GM06990 (cell line): ENCODE results near the gene RNF114.
"Not testable (repeated sequence)": the region's sequence is repeated elsewhere in the genome, so short reads cannot be mapped to it uniquely, and the experiment has no call there.

Experiments used
- DNase-seq: peaks from one replicate; pipeline ENCODE4 v3.0.0-alpha.2; 2011; ENCODE audit not compliant: insufficient read length; ENCODE audit errors: extremely low read depth
- H3K27me3 ChIP-seq: replicated peaks from 2 replicates; pipeline ENCODE4 v1.6.0; 2011; ENCODE audit warnings: low read length; ENCODE audit not compliant: control insufficient read depth, insufficient read depth
- H3K36me3 ChIP-seq: 2 replicates; pipeline ENCODE4 v1.5.1; 2011; ENCODE audit warnings: low read length; ENCODE audit not compliant: control insufficient read depth, insufficient read depth
- H3K4me3 ChIP-seq: replicated peaks from 2 replicates; pipeline ENCODE4 v1.5.1; 2011; ENCODE audit warnings: low read depth, mild to moderate bottlenecking, control low read depth, low read length
- TF ChIP-seq, protein P1 (sequence below): IDR thresholded peaks from 2 replicates; pipeline ENCODE4 v1.5.1; 2011; ENCODE audit warnings: low read length, control low read depth, mild to moderate bottlenecking, inconsistent platforms; ENCODE audit not compliant: insufficient read depth, poor library complexity, severe bottlenecking

RNF114 gene

DNA sequence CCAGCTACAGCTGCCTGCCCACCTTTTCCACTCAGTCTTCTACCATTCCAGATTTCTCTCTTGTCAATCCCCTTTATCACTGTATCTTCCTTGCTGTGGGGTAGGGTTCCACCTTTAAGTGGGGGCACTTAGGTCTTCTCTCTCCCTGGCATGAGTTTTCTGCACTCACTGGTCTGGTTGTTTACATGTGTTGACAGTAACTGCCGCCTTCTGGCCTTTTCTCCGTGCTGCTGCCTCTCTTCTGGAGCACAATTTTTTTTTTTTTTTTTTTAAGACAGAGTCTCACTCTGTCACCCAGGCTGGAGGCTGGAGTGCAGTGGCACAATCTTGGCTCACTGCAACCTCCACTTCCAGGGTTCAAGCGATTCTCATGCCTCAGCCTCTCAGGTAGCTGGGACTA is 12.0 kb downstream of the RNF114 start:
- Histone ChIP-seq H3K27me3 (no peaks in the 10 kb centered on the region), H3K4me3 (no peak overlapping the region), H3K36me3 (peaks cover 26% of the 10 kb centered on the region)
- DNase-seq: no peak
- TF ChIP-seq, protein P1, sequence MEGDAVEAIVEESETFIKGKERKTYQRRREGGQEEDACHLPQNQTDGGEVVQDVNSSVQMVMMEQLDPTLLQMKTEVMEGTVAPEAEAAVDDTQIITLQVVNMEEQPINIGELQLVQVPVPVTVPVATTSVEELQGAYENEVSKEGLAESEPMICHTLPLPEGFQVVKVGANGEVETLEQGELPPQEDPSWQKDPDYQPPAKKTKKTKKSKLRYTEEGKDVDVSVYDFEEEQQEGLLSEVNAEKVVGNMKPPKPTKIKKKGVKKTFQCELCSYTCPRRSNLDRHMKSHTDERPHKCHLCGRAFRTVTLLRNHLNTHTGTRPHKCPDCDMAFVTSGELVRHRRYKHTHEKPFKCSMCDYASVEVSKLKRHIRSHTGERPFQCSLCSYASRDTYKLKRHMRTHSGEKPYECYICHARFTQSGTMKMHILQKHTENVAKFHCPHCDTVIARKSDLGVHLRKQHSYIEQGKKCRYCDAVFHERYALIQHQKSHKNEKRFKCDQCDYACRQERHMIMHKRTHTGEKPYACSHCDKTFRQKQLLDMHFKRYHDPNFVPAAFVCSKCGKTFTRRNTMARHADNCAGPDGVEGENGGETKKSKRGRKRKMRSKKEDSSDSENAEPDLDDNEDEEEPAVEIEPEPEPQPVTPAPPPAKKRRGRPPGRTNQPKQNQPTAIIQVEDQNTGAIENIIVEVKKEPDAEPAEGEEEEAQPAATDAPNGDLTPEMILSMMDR: no peak

DNA sequence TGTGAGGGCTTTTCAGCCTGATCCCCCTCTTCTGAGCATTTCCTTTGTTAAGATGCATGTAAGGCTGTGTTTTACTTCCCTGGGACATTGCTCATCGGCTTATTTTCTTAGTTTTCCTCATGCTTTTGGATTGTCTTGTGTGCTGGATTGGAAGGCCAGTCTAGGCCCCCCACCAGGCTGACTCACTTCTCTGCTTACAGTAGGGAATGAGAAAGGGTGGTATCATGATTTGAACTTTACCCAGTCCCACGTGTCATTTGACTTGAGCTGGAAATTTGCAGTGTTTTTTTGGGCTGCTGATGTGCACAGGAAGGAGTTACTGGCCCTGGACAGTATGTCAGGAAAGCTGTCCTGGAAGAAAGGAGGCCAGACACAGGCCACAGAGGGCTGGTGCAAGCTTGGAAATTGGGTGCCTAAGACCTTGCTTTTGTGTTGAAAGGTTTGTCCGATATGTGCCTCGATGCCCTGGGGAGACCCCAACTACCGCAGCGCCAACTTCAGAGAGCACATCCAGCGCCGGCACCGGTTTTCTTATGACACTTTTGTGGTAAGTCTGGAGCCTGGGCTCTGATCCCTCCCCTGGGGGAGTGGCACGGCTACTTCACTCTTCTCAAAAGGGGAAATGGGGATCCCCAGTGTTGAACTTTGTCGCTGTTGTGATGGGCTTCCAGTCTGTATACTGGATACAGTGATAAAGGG is 12.8 kb downstream of the RNF114 start:
- H3K36me3 ChIP-seq: peaks cover 27% of the 10 kb centered on the region
- no peak for DNase-seq
- TF ChIP-seq, protein P1: no peak
- no peak overlapping the region for H3K4me3 ChIP-seq
- no peaks in the 10 kb centered on the region for H3K27me3 ChIP-seq

DNA sequence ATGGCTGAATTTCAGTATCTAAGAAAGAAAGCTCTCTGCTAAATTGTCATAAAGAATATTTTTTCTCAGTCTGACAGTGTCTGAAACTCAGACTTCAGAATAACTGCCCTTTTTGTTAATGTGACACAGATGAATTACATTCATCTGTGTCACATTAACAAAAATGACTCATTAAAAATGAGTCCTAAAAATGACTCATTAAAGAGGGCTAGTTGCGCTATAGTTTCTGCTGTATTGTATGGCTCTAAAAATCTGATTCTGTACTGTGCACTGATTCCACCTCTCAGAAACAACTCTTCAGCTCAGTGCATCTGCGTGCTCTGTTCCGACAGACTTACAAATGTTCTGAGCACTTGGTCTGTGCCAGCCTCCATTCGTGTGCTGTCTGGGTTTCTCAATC is 15.0 kb downstream of the RNF114 start:
- no peak overlapping the region for H3K4me3 ChIP-seq
- no peaks in the 10 kb centered on the region for H3K27me3 ChIP-seq
- no peak for DNase-seq
- TF ChIP-seq, protein P1: no peak
- peaks cover 25% of the 10 kb centered on the region for H3K36me3 ChIP-seq

DNA sequence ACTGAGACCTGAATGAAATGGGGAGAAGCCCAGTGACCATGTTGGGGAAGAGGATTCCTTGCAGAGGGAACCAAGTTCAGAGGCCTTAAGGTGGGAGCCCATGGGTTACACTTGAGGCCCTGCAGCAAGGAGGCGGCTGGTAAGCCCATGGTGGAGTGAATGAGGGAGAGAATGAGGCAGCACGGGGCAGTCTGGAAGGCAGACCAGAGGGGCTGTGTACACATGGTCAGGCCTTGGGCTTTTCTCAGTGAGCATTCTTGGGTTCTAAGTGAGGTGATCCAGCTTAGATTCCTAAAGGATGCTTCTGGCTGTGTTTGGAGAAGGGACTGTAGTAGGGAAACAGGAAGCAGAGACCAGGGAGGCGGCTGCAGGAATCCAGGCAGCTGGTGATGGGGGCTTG is 19.0 kb downstream of the RNF114 start:
- TF ChIP-seq, protein P1: no peak
- no peak for DNase-seq
- H3K4me3 ChIP-seq: no peak overlapping the region
- H3K36me3 ChIP-seq: peaks cover 21% of the 10 kb centered on the region
- H3K27me3 ChIP-seq: no peaks in the 10 kb centered on the region

DNA sequence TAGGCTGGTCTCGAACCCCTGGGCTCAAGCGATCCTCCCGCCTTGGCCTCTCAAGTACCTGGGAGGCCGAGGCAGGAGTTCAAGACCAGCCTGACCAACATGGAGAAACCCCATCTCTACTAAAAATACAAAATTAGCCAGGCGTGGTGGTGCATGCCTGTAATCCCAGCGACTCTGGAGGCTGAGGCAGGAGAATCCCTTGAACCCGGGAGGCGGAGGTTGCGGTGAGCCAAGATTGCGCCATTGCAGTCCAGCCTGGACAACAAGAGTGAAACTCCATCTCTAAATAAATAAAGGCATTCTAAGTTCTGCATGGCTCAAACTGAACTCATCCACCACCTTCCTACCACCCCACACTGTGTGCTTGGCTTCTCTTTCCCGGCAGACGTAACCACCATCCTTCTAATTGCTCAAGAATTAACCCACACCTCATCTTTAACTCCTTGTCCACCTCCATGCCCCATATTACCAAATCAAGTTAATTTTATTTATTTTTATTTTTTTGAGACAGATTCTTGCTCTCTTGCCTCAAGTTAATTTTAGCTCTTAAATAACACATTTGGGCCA is 19.7 kb downstream of the RNF114 start:
- H3K4me3 ChIP-seq, H3K27me3 ChIP-seq, DNase-seq: not testable (repeated sequence)
- peaks cover 19% of the 10 kb centered on the region for H3K36me3 ChIP-seq

DNA sequence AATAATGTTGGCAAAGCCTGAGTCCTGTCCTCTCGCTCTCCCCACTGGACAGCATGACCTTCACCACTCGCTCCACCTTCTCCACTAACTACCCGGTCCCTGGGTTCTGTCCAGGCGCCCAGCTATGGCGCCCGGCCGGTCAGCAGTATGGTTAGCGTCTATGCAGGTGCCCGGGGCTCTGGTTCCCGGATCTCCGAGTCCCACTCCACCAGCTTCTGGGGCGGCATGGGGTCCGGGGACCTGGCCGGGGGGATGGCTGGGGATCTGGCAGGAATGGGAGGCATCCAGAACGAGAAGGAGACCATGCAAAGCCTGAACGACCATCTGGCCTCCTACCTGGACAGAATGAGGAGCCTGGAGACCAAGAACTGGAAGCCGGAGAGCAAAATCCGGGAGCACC is 20.5 kb downstream of the RNF114 start:
- DNase-seq: no peak
- Histone ChIP-seq H3K36me3 (peaks cover 19% of the 10 kb centered on the region), H3K4me3 (no peak overlapping the region), H3K27me3 (no peaks in the 10 kb centered on the region)
- TF ChIP-seq, protein P1: no peak

DNA sequence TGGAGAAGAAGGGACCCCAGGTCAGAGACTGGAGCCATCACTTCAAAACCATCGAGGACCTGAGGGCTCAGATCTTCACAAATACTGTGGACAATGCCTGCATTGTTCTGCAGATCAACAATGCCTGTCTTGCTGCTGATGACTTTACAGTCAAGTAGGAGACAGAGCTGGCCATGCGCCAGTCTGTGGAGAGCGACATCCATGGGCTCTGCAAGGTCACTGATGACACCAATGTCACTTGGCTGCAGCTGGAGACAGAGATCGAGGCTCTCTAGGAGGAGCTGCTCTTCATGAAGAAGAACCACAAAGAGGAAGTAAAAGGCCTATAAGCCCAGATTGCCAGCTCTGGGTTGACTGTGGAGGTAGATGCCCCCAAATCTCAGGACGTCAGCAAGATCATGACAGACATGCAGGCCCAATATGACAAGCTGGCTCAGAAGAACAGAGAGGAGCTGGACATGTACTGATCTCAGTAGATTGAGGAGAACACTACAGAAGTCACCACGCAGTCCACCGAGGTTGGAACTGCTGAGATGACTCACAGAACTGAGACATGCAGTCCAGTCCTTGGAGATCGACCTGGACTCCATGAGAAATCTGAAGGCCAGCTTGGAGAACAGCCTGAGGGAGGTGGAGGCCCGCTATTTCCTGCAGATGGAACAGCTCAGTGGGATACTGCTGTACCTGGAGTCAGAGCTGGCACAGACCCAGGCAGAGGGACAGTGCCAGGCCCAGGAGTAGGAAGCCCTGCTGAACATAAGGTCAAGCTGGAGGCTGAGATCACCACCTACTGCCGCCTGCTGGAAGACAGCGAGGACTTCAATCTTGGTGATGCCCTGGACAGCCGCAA is 21.1 kb downstream of the RNF114 start:
- DNase-seq, H3K4me3 ChIP-seq, H3K27me3 ChIP-seq: not testable (repeated sequence)
- H3K36me3 ChIP-seq: peaks cover 13% of the 10 kb centered on the region
